Activated CD8-positive, alpha-beta memory T cell treated with anti-CD3 and anti-CD28 coated beads, Interleukin-2, amount 10 ng/mL, durations not matched to agents 7 days and 5 days (primary cell): Measurements from ENCODE around the gene DPH2. TPM values are rescaled to one million over a fixed set of nuclear protein-coding genes. Genes with fewer than 3 reads are reported as not detected.

Experiments
- ATAC-seq: fragments of 150-1000 bp; cut with Tn5 transposase; one replicate; pipeline ENCODE4 v1.10.0; 2021; ENCODE audit warnings: moderate library complexity
- CTCF ChIA-PET: fragments of 350-600 bp; sonication (Branson Sonifier 250); formaldehyde crosslinking; loops from one replicate; lab custom pipeline; 2021; ENCODE audit warnings: antibody characterized with exemption; lab: Charles Lee
- DNase-seq: peaks from one replicate; pipeline ENCODE4 v3.0.0-alpha.2; 2020
- H3K27ac Mint-ChIP-seq: one replicate; pipeline ENCODE4 v1.8.0; 2021; ENCODE audit warnings: mild to moderate bottlenecking, mixed read lengths
- H3K27me3 Mint-ChIP-seq: one replicate; pipeline ENCODE4 v1.8.0; 2021; ENCODE audit warnings: mixed read lengths
- H3K36me3 Mint-ChIP-seq: one replicate; pipeline ENCODE4 v1.8.0; 2021; ENCODE audit warnings: mild to moderate bottlenecking, mixed read lengths
- H3K4me1 Mint-ChIP-seq: one replicate; pipeline ENCODE4 v1.8.0; 2021; ENCODE audit warnings: mixed read lengths
- H3K4me3 Mint-ChIP-seq: one replicate; pipeline ENCODE4 v1.8.0; 2021; ENCODE audit warnings: mild to moderate bottlenecking, moderate library complexity, mixed read lengths
- H3K9me3 Mint-ChIP-seq: one replicate; pipeline ENCODE4 v1.8.0; 2022; ENCODE audit warnings: low read depth, mixed read lengths
- total RNA-seq, 2 experiments: library from RNA; stranded (reverse); gene quantifications; one replicate each; pipeline ENCODE4 v1.2.3, GENCODE V29; 2021

The DPH2 gene
- total RNA-seq, 2 experiments from 2014 or later = 28.1 to 39.8 TPM

- peaks cover 4% of the 10 kb centered on the region for H3K4me1 Mint-ChIP-seq
- no peaks in the 10 kb centered on the region for H3K27me3 Mint-ChIP-seq
- no peak overlapping the region for H3K27ac Mint-ChIP-seq
- H3K9me3 Mint-ChIP-seq = no peaks in the 10 kb centered on the region
- no peak for DNase-seq
- H3K36me3 Mint-ChIP-seq = no peaks in the 10 kb centered on the region
- H3K4me3 Mint-ChIP-seq = no peak overlapping the region
- CTCF ChIA-PET = interaction anchor here (5.6 kb wide), 1 partner anchor 23 kb away, joined by 26 read pairs; no protein-coding TSS in a partner anchor
- no peak for ATAC-seq
Observed at GRCh38 chr1:44012404-44012803, 42.6 kb downstream of the DPH2 start.

GRCh38 chr1:44012941-44013609 is 43.3 kb downstream of the DPH2 start:
- H3K27me3 Mint-ChIP-seq = no peaks in the 10 kb centered on the region
- no peak overlapping the region for H3K4me3 Mint-ChIP-seq
- H3K27ac Mint-ChIP-seq = no peak overlapping the region
- CTCF ChIA-PET = interaction anchor here (1.8 to 5.6 kb wide), 2 partner anchors 8 to 23 kb away, joined by 10 to 26 read pairs; no protein-coding TSS in a partner anchor
- no peaks in the 10 kb centered on the region for H3K36me3 Mint-ChIP-seq
- ATAC-seq (no peak), DNase-seq (no peak)
- H3K9me3 Mint-ChIP-seq = no peaks in the 10 kb centered on the region
- peaks cover 4% of the 10 kb centered on the region for H3K4me1 Mint-ChIP-seq

- H3K36me3 Mint-ChIP-seq = no peaks in the 10 kb centered on the region
- no peaks in the 10 kb centered on the region for H3K9me3 Mint-ChIP-seq
- CTCF ChIA-PET = interaction anchor here (1.8 to 5.6 kb wide), 2 partner anchors 9 to 22 kb away, joined by 10 to 26 read pairs; no protein-coding TSS in a partner anchor
- H3K27ac Mint-ChIP-seq = no peak overlapping the region
- peaks cover 4% of the 10 kb centered on the region for H3K4me1 Mint-ChIP-seq
- H3K4me3 Mint-ChIP-seq = no peak overlapping the region
- H3K27me3 Mint-ChIP-seq = no peaks in the 10 kb centered on the region
- DNase-seq (no peak), ATAC-seq (no peak)
Observed at GRCh38 chr1:44013949-44014348, 44.1 kb downstream of the DPH2 start.

GRCh38 chr1:44014365-44015104 is 44.7 kb downstream of the DPH2 start:
- Mint-ChIP-seq H3K9me3 (no peaks in the 10 kb centered on the region), H3K4me1 (peaks cover 4% of the 10 kb centered on the region), H3K27ac (no peak overlapping the region), H3K4me3 (no peak overlapping the region), H3K27me3 (no peaks in the 10 kb centered on the region), H3K36me3 (no peaks in the 10 kb centered on the region)
- DNase-seq = no peak
- no peak for ATAC-seq
- CTCF ChIA-PET = interaction anchor here (1.3 to 5.6 kb wide), 4 partner anchors 9 to 33 kb away, joined by 4 to 26 read pairs (median 8); no protein-coding TSS in a partner anchor

- Mint-ChIP-seq H3K9me3 (no peaks in the 10 kb centered on the region), H3K4me1 (peaks cover 4% of the 10 kb centered on the region), H3K27me3 (no peaks in the 10 kb centered on the region), H3K4me3 (no peak overlapping the region), H3K27ac (no peak overlapping the region), H3K36me3 (no peaks in the 10 kb centered on the region)
- CTCF ChIA-PET = interaction anchor here (1.3 to 5.6 kb wide), 3 partner anchors 10 to 33 kb away, joined by 4 to 26 read pairs (median 7); no protein-coding TSS in a partner anchor
- DNase-seq (no peak), ATAC-seq (no peak)
Observed at GRCh38 chr1:44015206-44015605, 45.4 kb downstream of the DPH2 start.

- H3K9me3 Mint-ChIP-seq = no peaks in the 10 kb centered on the region
- H3K27me3 Mint-ChIP-seq = no peaks in the 10 kb centered on the region
- CTCF ChIA-PET = interaction anchor here (0.7 to 1.6 kb wide), 5 partner anchors 11 to 32 kb away, joined by 4 to 5 read pairs (median 4); no protein-coding TSS in a partner anchor
- H3K4me1 Mint-ChIP-seq = peaks cover 4% of the 10 kb centered on the region
- H3K4me3 Mint-ChIP-seq = no peak overlapping the region
- ATAC-seq (no peak), DNase-seq (no peak)
- H3K27ac Mint-ChIP-seq = no peak overlapping the region
- H3K36me3 Mint-ChIP-seq = no peaks in the 10 kb centered on the region
Observed at GRCh38 chr1:44016041-44016889, 46.5 kb downstream of the DPH2 start.

- no peaks in the 10 kb centered on the region for H3K9me3 Mint-ChIP-seq
- CTCF ChIA-PET = interaction anchor here (1.3 to 1.6 kb wide), 3 partner anchors 12 to 31 kb away, joined by 4 to 5 read pairs (median 5); no protein-coding TSS in a partner anchor
Observed at GRCh38 chr1:44016890-44017400, 47.1 kb downstream of the DPH2 start.

GRCh38 chr1:44019466-44019948 is 49.7 kb downstream of the DPH2 start:
- Mint-ChIP-seq H3K9me3 (no peaks in the 10 kb centered on the region), H3K36me3 (no peaks in the 10 kb centered on the region), H3K4me3 (no peak overlapping the region), H3K4me1 (no peaks in the 10 kb centered on the region), H3K27me3 (no peaks in the 10 kb centered on the region), H3K27ac (no peak overlapping the region)
- ATAC-seq (no peak), DNase-seq (no peak)
- CTCF ChIA-PET = interaction anchor here (1.3 kb wide), 1 partner anchor 17 kb away, joined by 3 read pairs; no protein-coding TSS in a partner anchor

More at GRCh38 chr1:44016890-44017400, 47.1 kb downstream of the DPH2 start:
- ATAC-seq (no peak), DNase-seq (no peak)
- Mint-ChIP-seq H3K27me3 (no peaks in the 10 kb centered on the region), H3K4me1 (peaks cover 4% of the 10 kb centered on the region), H3K27ac (no peak overlapping the region), H3K36me3 (no peaks in the 10 kb centered on the region), H3K4me3 (no peak overlapping the region)

- no peak for ATAC-seq
- no peak for DNase-seq
- no peaks in the 10 kb centered on the region for H3K36me3 Mint-ChIP-seq
- CTCF ChIA-PET = interaction anchor here (1.0 to 2.6 kb wide), 2 partner anchors 15 kb away, joined by 3 to 6 read pairs; no protein-coding TSS in a partner anchor
- no peaks in the 10 kb centered on the region for H3K4me1 Mint-ChIP-seq
- no peak overlapping the region for H3K4me3 Mint-ChIP-seq
- no peak overlapping the region for H3K27ac Mint-ChIP-seq
- H3K9me3 Mint-ChIP-seq = no peaks in the 10 kb centered on the region
- no peaks in the 10 kb centered on the region for H3K27me3 Mint-ChIP-seq
Observed at GRCh38 chr1:44020464-44020863, 50.7 kb downstream of the DPH2 start.

GRCh38 chr1:44021156-44021555 is 51.3 kb downstream of the DPH2 start:
- H3K4me1 Mint-ChIP-seq = no peaks in the 10 kb centered on the region
- H3K27ac Mint-ChIP-seq = no peak overlapping the region
- DNase-seq (no peak), ATAC-seq (no peak)
- no peaks in the 10 kb centered on the region for H3K36me3 Mint-ChIP-seq
- no peaks in the 10 kb centered on the region for H3K9me3 Mint-ChIP-seq
- CTCF ChIA-PET = interaction anchor here (1.0 to 2.6 kb wide), 2 partner anchors 14 to 15 kb away, joined by 3 to 6 read pairs; no protein-coding TSS in a partner anchor
- no peak overlapping the region for H3K4me3 Mint-ChIP-seq
- no peaks in the 10 kb centered on the region for H3K27me3 Mint-ChIP-seq

- Mint-ChIP-seq H3K4me3 (no peak overlapping the region), H3K9me3 (no peaks in the 10 kb centered on the region), H3K27ac (no peak overlapping the region), H3K4me1 (no peaks in the 10 kb centered on the region), H3K27me3 (no peaks in the 10 kb centered on the region), H3K36me3 (no peaks in the 10 kb centered on the region)
- CTCF ChIA-PET = interaction anchor here (2.6 kb wide), 1 partner anchor 16 kb away, joined by 6 read pairs; no protein-coding TSS in a partner anchor
- DNase-seq = no peak
- no peak for ATAC-seq
Observed at GRCh38 chr1:44021581-44022321, 51.9 kb downstream of the DPH2 start.
